IMR-90 (cell line): ENCODE measurements around the gene ACSL1. TPM values are rescaled to one million over a fixed set of nuclear protein-coding genes. Genes with fewer than 3 reads are reported as not detected.

Experiments used
- ATAC-seq: fragments of 200-7000 bp; cut with Tn5 transposase; 2 replicates; pipeline ENCODE4 v1.9.1; 2020; ENCODE audit warnings: low read depth, mild to moderate bottlenecking, moderate library complexity
- BruUV-seq: library from RNA; stranded (reverse); fragments of 400-500 nt; replicated peaks from 2 replicates; lab custom pipeline; 2021; lab: Mats Ljungman, UMichigan
- CTCF ChIA-PET: fragments of 300-600 bp; formaldehyde crosslinking; extraction: SDS; loops from one replicate; lab custom pipeline; 2021; ENCODE audit warnings: antibody characterized with exemption; lab: Yijun Ruan, JAX
- POLR2A ChIA-PET: fragments of 300-600 bp; sonication (Branson Sonifier 250); formaldehyde crosslinking; loops from one replicate; lab custom pipeline; 2022; ENCODE audit warnings: antibody characterized with exemption; ENCODE audit not compliant: unreplicated experiment; lab: Charles Lee
- DNase-seq: peaks from one replicate; pipeline ENCODE4 v3.0.0; 2013
- H2AFZ ChIP-seq: replicated peaks from 2 replicates; pipeline ENCODE3; 2013; ENCODE audit warnings: low read length, mild to moderate bottlenecking; ENCODE audit not compliant: poor library complexity
- H2AK5ac ChIP-seq: 2 replicates; pipeline ENCODE4 v1.6.1; 2013; ENCODE audit warnings: low read depth, low read length, inconsistent platforms
- H2AK9ac ChIP-seq: replicated peaks from 2 replicates; pipeline ENCODE3; 2013; ENCODE audit warnings: mild to moderate bottlenecking, low read depth, low read length, moderate library complexity; ENCODE audit not compliant: poor library complexity
- H2BK120ac ChIP-seq: 2 replicates; pipeline ENCODE4 v1.6.1; 2013; ENCODE audit warnings: low read depth, low read length, inconsistent platforms
- H2BK15ac ChIP-seq: 3 replicates; pipeline ENCODE4 v1.6.1; 2013; ENCODE audit warnings: low read depth, low read length, inconsistent platforms
- H2BK20ac ChIP-seq: 2 replicates; pipeline ENCODE4 v1.6.1; 2013; ENCODE audit warnings: low read depth, mild to moderate bottlenecking, inconsistent platforms, low read length, moderate library complexity
- H2BK5ac ChIP-seq: 2 replicates; pipeline ENCODE4 v1.6.1; 2013; ENCODE audit warnings: mild to moderate bottlenecking, low read depth, low read length, inconsistent platforms; ENCODE audit not compliant: poor library complexity, severe bottlenecking
- H3K14ac ChIP-seq: replicated peaks from 2 replicates; pipeline ENCODE4 v1.6.1; 2013; ENCODE audit warnings: low read depth, low read length, inconsistent platforms
- H3K18ac ChIP-seq: 2 replicates; pipeline ENCODE4 v1.6.1; 2013; ENCODE audit warnings: low read depth, low read length, control low read depth
- H3K23ac ChIP-seq: 2 replicates; pipeline ENCODE4 v1.6.1; 2013; ENCODE audit warnings: low read depth, low read length, inconsistent platforms
- H3K27ac ChIP-seq: 2 replicates; pipeline ENCODE4 v1.5.1; 2013; ENCODE audit warnings: mild to moderate bottlenecking, control low read depth, low read length; ENCODE audit not compliant: insufficient read depth
- H3K27me3 ChIP-seq: 2 replicates; pipeline ENCODE4 v1.6.1; 2013; ENCODE audit warnings: low read length; ENCODE audit not compliant: control insufficient read depth, insufficient read depth
- H3K36me3 ChIP-seq: 2 replicates; pipeline ENCODE4 v1.6.1; 2013; ENCODE audit warnings: low read length, mixed read lengths; ENCODE audit not compliant: control insufficient read depth, insufficient read depth
- H3K4ac ChIP-seq: 2 replicates; pipeline ENCODE4 v1.6.1; 2013; ENCODE audit warnings: low read depth, low read length, inconsistent platforms
- H3K4me1 ChIP-seq: 2 replicates; pipeline ENCODE4 v1.6.1; 2013; ENCODE audit warnings: low read length, mixed read lengths; ENCODE audit not compliant: control insufficient read depth, insufficient read depth
- H3K4me2 ChIP-seq: 2 replicates; pipeline ENCODE4 v1.6.1; 2013; ENCODE audit warnings: low read depth, mild to moderate bottlenecking, control low read depth, low read length, moderate library complexity
- H3K4me3 ChIP-seq: 2 replicates; pipeline ENCODE4 v1.5.1; 2013; ENCODE audit warnings: low read depth, mild to moderate bottlenecking, control low read depth, low read length, moderate library complexity; ENCODE audit not compliant: insufficient read depth
- H3K56ac ChIP-seq: 2 replicates; pipeline ENCODE4 v1.6.1; 2013; ENCODE audit warnings: low read length, inconsistent platforms; ENCODE audit not compliant: insufficient read depth; ENCODE audit errors: extremely low read depth
- H3K79me1 ChIP-seq, 2 experiments: 2 replicates each; pipeline ENCODE4 v1.6.1; 2013; ENCODE audit warnings: low read length in 2 of 2, inconsistent platforms in 1 of 2, low read depth in 1 of 2
- H3K9ac ChIP-seq: 2 replicates; pipeline ENCODE4 v1.6.1; 2013; ENCODE audit warnings: low read depth, low read length, control low read depth
- H3K9me1 ChIP-seq: 2 replicates; pipeline ENCODE4 v1.6.1; 2013; ENCODE audit warnings: low read length, inconsistent platforms; ENCODE audit not compliant: insufficient read depth
- H3K9me3 ChIP-seq: 2 replicates; pipeline ENCODE4 v1.6.1; 2013; ENCODE audit warnings: low read length; ENCODE audit not compliant: control insufficient read depth, insufficient read depth
- H4K20me1 ChIP-seq: 2 replicates; pipeline ENCODE4 v1.6.1; 2013; ENCODE audit warnings: low read length, inconsistent platforms; ENCODE audit not compliant: insufficient read depth
- H4K5ac ChIP-seq: 2 replicates; pipeline ENCODE4 v1.6.1; 2013; ENCODE audit warnings: mild to moderate bottlenecking, low read depth, low read length, control low read depth
- H4K8ac ChIP-seq, 2 experiments: 2 replicates each; pipeline ENCODE4 v1.6.1; 2013; ENCODE audit warnings: low read depth in 2 of 2, low read length in 2 of 2, control low read depth in 1 of 2, inconsistent platforms in 1 of 2
- H4K91ac ChIP-seq: 2 replicates; pipeline ENCODE4 v1.6.1; 2013; ENCODE audit warnings: low read depth, low read length, inconsistent platforms; ENCODE audit not compliant: insufficient read depth
- CEBPB ChIP-seq: IDR thresholded peaks from 2 replicates; pipeline ENCODE4 v1.6.1; 2012; ENCODE audit warnings: low read depth, low read length, improper control_type of control experiment
- CHD1 ChIP-seq: IDR thresholded peaks from 2 replicates; pipeline ENCODE4 v1.6.1; 2012; ENCODE audit warnings: low read depth, low read length, improper control_type of control experiment
- FOS ChIP-seq: fragments of 150-350 bp; IDR thresholded peaks from 2 replicates; pipeline ENCODE4 v1.6.1; 2016; ENCODE audit warnings: low read depth, low read length
- MAFK ChIP-seq: IDR thresholded peaks from 2 replicates; pipeline ENCODE4 v1.6.1; 2012; ENCODE audit warnings: low read depth, low read length, improper control_type of control experiment
- MAZ ChIP-seq: IDR thresholded peaks from 2 replicates; pipeline ENCODE4 v1.6.1; 2012; ENCODE audit warnings: low read depth, mild to moderate bottlenecking, low read length, improper control_type of control experiment, moderate library complexity, borderline replicate concordance
- RCOR1 ChIP-seq: IDR thresholded peaks from 2 replicates; pipeline ENCODE4 v1.6.1; 2012; ENCODE audit warnings: mild to moderate bottlenecking, low read length, improper control_type of control experiment; ENCODE audit not compliant: insufficient replicate concordance
- RFX5 ChIP-seq: IDR thresholded peaks from 2 replicates; pipeline ENCODE4 v1.8.0; 2012; ENCODE audit warnings: low read depth, mild to moderate bottlenecking, low read length, moderate library complexity
- SMC3 ChIP-seq: fragments of 150-350 bp; IDR thresholded peaks from 2 replicates; pipeline ENCODE4 v1.6.1; 2016; ENCODE audit warnings: low read depth, mild to moderate bottlenecking, antibody characterized with exemption, low read length, moderate library complexity
- WGBS, 2 experiments: methylation state at CpG; one replicate each; pipeline versions ENCODE4 v1.1.5 to v1.1.7; 2013; ENCODE audit warnings: missing lambda C conversion rate in 2 of 2; ENCODE audit not compliant: insufficient read length in 1 of 2; ENCODE audit errors: extremely low coverage in 2 of 2; 5-methylcytosine and 5-hydroxymethylcytosine counted together
- dilution Hi-C: fragments of 300-500 bp; cut with HindIII; formaldehyde crosslinking; loops from one replicate; pipeline ENCODE4 v1.14.3; 2018; ENCODE audit warnings: low sequenced_read_pairs; ENCODE audit not compliant: unreplicated experiment
- in situ Hi-C: fragments of 300-500 bp; cut with MboI; formaldehyde crosslinking; loops from 3 replicates; pipeline ENCODE4 v1.14.3; 2019; ENCODE audit warnings: low sequenced_read_pairs, inconsistent platforms, mixed read lengths
- intact Hi-C: fragments of 100-400 bp; cut with micrococcal nuclease; formaldehyde crosslinking; loops from 2 replicates; pipeline ENCODE4 v1.10.0; 2022
- polyA plus RNA-seq, 3 experiments: library from polyadenylated mRNA; depleted of rRNA; stranded (reverse); fragments of >200 nt; gene quantifications; 2 replicates each; pipeline ENCODE4 v1.2.3, GENCODE V29; 2012; ENCODE audit warnings: low replicate concordance in 1 of 3
- total RNA-seq: library from RNA; depleted of rRNA; stranded (reverse); fragments of >200 nt; gene quantifications from 2 replicates; pipeline ENCODE4 v1.2.3, GENCODE V29; 2012
- TF ChIP-seq, protein P1 (sequence below): fragments of 150-350 bp; IDR thresholded peaks from 2 replicates; pipeline ENCODE4 v1.6.1; 2017; ENCODE audit warnings: mild to moderate bottlenecking, antibody characterized with exemption, low read length, low read depth

ACSL1 gene
- total and polyA plus RNA-seq, 2 of the 4 experiments (the other 2 are of a cell fraction): 14.4 to 26.0 TPM

- dilution Hi-C loops: no loop called here
- Histone ChIP-seq H3K56ac (no peak overlapping the region), H3K27ac (no peak overlapping the region), H3K27me3 (no peaks in the 10 kb centered on the region), H2AFZ (peak overlapping the region; percentile 58), H3K4me1 (peaks cover 7% of the 10 kb centered on the region; the same call in 1 of the 2 replicates), H4K91ac (no peak overlapping the region), H4K5ac (no peak overlapping the region), H3K36me3 (no peaks in the 10 kb centered on the region), H3K9ac (no peak overlapping the region), H4K8ac (no peak overlapping the region), H3K18ac (no peak overlapping the region), H2BK5ac (no peak overlapping the region), H3K4ac (no peak overlapping the region), H2BK120ac (no peak overlapping the region), H2AK5ac (no peak overlapping the region), H2BK20ac (no peak overlapping the region), H3K23ac (no peak overlapping the region), H3K14ac (no peak overlapping the region), H4K20me1 (peaks cover 20% of the 10 kb centered on the region), H3K9me3 (no peaks in the 10 kb centered on the region), H3K4me3 (no peak overlapping the region), H3K79me1 (peaks cover 11 to 20% of the 10 kb centered on the region in 2 experiments; a peak in 2 of 4 replicates), H3K9me1 (peaks cover 9% of the 10 kb centered on the region; the same call in 1 of the 2 replicates), H2BK15ac (no peak overlapping the region), H3K4me2 (peak overlapping the region; percentile 3; the same call in 1 of the 2 replicates), H2AK9ac (peak overlapping the region; percentile 0)
- DNase-seq (peak; percentile 74), ATAC-seq (peak; percentile 86)
- in situ Hi-C loops: no loop called here
- ChIA-PET CTCF (no interaction called here), POLR2A (no interaction called here)
- WGBS, 2 experiments: 33% methylated on average over 3 of the region's 11 CpGs; no CpG with 5 or more reads in 1 of the 2 experiments
- intact Hi-C loops: no loop called here
- no peak for TF ChIP-seq SMC3
- TF ChIP-seq, protein P1, sequence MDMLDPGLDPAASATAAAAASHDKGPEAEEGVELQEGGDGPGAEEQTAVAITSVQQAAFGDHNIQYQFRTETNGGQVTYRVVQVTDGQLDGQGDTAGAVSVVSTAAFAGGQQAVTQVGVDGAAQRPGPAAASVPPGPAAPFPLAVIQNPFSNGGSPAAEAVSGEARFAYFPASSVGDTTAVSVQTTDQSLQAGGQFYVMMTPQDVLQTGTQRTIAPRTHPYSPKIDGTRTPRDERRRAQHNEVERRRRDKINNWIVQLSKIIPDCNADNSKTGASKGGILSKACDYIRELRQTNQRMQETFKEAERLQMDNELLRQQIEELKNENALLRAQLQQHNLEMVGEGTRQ: no peak
- no peak for TF ChIP-seq MAFK
- TF ChIP-seq CEBPB: no peak
- TF ChIP-seq CHD1: no peak
- peak; percentile 50; the same call in 1 of the 2 replicates for TF ChIP-seq MAZ
- TF ChIP-seq FOS: no peak
- TF ChIP-seq RFX5: no peak
- peak; percentile 38 for TF ChIP-seq RCOR1
- BruUV-seq: no TSS peak
Observed at GRCh38 chr4:184815046-184815877, 10.5 kb downstream of the ACSL1 start.
